Measurements from ENCODE around the gene LRRC56. TPM values are rescaled to one million over a fixed set of nuclear protein-coding genes. Genes with fewer than 3 reads are reported as not detected.

LRRC56 gene
- total and polyA plus RNA-seq, 2 of the 13 experiments (the other 11 are each of a cell fraction or from before 2014, with no cell fraction given), result 0.11 to 0.29 TPM

DNA sequence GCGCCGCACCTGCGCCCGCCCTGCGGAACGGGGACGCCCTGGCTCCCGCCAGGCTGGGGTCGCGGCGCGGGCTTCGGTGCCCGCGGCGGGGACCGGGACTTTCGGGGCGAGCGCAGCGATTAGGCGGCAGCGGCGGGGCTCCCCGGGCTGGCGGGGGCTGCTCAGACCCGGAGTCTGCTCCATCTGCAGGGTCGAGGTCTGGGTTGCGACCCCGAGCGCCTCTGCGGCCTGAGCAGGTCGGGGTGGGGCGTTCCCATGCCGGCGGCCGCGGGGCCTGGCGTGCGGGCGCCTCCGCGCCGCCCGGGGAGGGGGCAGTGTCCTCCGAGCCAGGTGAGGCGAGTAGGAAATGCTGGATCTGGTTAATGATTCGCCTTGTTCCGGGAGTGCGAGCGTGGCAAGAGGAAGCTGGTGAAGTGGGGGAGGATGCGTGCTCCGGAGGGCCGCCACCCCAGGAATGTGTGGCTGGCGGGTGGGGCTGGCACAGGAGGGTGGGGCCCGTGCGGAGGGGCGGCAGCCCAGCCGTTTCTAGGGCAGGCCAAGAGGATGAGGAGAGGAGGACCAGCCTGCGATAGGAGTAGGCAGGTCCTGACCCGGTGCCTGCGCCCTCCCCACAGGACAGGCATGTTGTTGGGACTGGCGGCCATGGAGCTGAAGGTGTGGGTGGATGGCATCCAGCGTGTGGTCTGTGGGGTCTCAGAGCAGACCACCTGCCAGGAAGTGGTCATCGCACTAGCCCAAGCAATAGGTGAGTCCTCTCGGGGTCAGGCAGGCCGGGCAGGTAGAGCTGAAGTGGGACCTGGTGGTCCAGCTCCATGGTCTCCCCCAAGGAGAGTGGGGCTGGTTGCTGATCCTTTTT is 24.0 kb downstream of the LRRC56 start (continued):
- TF ChIP-seq, protein P1, sequence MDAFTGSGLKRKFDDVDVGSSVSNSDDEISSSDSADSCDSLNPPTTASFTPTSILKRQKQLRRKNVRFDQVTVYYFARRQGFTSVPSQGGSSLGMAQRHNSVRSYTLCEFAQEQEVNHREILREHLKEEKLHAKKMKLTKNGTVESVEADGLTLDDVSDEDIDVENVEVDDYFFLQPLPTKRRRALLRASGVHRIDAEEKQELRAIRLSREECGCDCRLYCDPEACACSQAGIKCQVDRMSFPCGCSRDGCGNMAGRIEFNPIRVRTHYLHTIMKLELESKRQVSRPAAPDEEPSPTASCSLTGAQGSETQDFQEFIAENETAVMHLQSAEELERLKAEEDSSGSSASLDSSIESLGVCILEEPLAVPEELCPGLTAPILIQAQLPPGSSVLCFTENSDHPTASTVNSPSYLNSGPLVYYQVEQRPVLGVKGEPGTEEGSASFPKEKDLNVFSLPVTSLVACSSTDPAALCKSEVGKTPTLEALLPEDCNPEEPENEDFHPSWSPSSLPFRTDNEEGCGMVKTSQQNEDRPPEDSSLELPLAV (CRISPR knock-in tag; conservative IDR thresholded peaks at IDR 0.05; ENCODE audit: low read depth), result no peak
- TF ChIP-seq ZNF564 (CRISPR knock-in tag; IDR thresholded peaks at IDR 0.05) (no peak), ARNTL (CRISPR knock-in tag; IDR thresholded peaks at IDR 0.05) (peak; percentile 64), MYC (CRISPR knock-in tag; IDR thresholded peaks at IDR 0.05; ENCODE audit: borderline replicate concordance) (peak; percentile 76; the same call in 1 of the 2 replicates), FOXK2 (IDR thresholded peaks at IDR 0.05) (no peak), ZNF850 (CRISPR knock-in tag; conservative IDR thresholded peaks at IDR 0.05) (no peak), RFXAP (CRISPR knock-in tag; IDR thresholded peaks at IDR 0.05; ENCODE audit: borderline replicate concordance) (no peak), ZNF552 (CRISPR knock-in tag; IDR thresholded peaks at IDR 0.05; ENCODE audit: borderline replicate concordance) (no peak), GPN1 (CRISPR knock-in tag; IDR thresholded peaks at IDR 0.05; ENCODE audit: borderline replicate concordance) (no peak), SMAD9 (CRISPR knock-in tag; IDR thresholded peaks at IDR 0.05) (no peak), ZNF724P (CRISPR knock-in tag; IDR thresholded peaks at IDR 0.05; ENCODE audit: borderline replicate concordance) (no peak), ZNF33A (CRISPR knock-in tag; IDR thresholded peaks at IDR 0.05; ENCODE audit: borderline replicate concordance) (no peak), PRPF4 (IDR thresholded peaks at IDR 0.05; ENCODE audit: low read depth, low read length, poor library complexity, severe bottlenecking) (no peak), SAP130 (CRISPR knock-in tag; IDR thresholded peaks at IDR 0.05; ENCODE audit: low read depth) (peak; percentile 92), YEATS2 (CRISPR knock-in tag; IDR thresholded peaks at IDR 0.05; ENCODE audit: borderline replicate concordance) (no peak), ZFP37 (CRISPR knock-in tag; IDR thresholded peaks at IDR 0.05; ENCODE audit: borderline replicate concordance) (no peak), ZNF317 (CRISPR knock-in tag; IDR thresholded peaks at IDR 0.05) (no peak), GATAD1 (CRISPR knock-in tag; IDR thresholded peaks at IDR 0.05) (0 out of 2 replicates have a peak, but pooled peaks have one; percentile 61), MIER2 (CRISPR knock-in tag; IDR thresholded peaks at IDR 0.05) (no peak), HDAC2 (CRISPR knock-in tag; IDR thresholded peaks at IDR 0.05) (peak; percentile 62)
- TF ChIP-seq, protein P2, sequence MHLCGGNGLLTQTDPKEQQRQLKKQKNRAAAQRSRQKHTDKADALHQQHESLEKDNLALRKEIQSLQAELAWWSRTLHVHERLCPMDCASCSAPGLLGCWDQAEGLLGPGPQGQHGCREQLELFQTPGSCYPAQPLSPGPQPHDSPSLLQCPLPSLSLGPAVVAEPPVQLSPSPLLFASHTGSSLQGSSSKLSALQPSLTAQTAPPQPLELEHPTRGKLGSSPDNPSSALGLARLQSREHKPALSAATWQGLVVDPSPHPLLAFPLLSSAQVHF (CRISPR knock-in tag; IDR thresholded peaks at IDR 0.05), result no peak
- TF ChIP-seq, protein P3, sequence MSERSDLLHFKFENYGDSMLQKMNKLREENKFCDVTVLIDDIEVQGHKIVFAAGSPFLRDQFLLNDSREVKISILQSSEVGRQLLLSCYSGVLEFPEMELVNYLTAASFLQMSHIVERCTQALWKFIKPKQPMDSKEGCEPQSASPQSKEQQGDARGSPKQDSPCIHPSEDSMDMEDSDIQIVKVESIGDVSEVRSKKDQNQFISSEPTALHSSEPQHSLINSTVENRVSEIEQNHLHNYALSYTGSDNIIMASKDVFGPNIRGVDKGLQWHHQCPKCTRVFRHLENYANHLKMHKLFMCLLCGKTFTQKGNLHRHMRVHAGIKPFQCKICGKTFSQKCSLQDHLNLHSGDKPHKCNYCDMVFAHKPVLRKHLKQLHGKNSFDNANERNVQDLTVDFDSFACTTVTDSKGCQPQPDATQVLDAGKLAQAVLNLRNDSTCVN (CRISPR knock-in tag; IDR thresholded peaks at IDR 0.05; ENCODE audit: borderline replicate concordance), result no peak
- TF ChIP-seq, protein P4, sequence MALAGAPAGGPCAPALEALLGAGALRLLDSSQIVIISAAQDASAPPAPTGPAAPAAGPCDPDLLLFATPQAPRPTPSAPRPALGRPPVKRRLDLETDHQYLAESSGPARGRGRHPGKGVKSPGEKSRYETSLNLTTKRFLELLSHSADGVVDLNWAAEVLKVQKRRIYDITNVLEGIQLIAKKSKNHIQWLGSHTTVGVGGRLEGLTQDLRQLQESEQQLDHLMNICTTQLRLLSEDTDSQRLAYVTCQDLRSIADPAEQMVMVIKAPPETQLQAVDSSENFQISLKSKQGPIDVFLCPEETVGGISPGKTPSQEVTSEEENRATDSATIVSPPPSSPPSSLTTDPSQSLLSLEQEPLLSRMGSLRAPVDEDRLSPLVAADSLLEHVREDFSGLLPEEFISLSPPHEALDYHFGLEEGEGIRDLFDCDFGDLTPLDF (CRISPR knock-in tag; IDR thresholded peaks at IDR 0.05), result no peak; the same call in 1 of the 2 replicates
- TF ChIP-seq, protein P5, sequence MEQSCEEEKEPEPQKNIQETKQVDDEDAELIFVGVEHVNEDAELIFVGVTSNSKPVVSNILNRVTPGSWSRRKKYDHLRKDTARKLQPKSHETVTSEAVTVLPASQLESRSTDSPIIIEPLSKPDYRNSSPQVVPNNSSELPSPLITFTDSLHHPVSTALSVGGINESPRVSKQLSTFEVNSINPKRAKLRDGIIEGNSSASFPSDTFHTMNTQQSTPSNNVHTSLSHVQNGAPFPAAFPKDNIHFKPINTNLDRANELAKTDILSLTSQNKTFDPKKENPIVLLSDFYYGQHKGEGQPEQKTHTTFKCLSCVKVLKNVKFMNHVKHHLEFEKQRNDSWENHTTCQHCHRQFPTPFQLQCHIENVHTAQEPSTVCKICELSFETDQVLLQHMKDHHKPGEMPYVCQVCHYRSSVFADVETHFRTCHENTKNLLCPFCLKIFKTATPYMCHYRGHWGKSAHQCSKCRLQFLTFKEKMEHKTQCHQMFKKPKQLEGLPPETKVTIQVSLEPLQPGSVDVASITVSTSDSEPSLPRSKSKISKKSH (CRISPR knock-in tag; IDR thresholded peaks at IDR 0.05; ENCODE audit: borderline replicate concordance), result 0 out of 2 replicates have a peak, but pooled peaks have one; percentile 23
